B cell (primary cell): ENCODE results near the gene FTMT.

Source experiments
- EZH2 ChIP-seq: IDR thresholded peaks from 2 replicates; pipeline ENCODE4 v1.6.1; 2012; ENCODE audit warnings: borderline replicate concordance, low read depth, mild to moderate bottlenecking, moderate library complexity, low read length; ENCODE audit not compliant: insufficient read depth, poor library complexity, severe bottlenecking
- TF ChIP-seq, protein P1 (sequence below): fragments of 200-600 bp; IDR thresholded peaks from one replicate; pipeline ENCODE4 v1.8.0; 2022; ENCODE audit warnings: antibody characterized with exemption, mild to moderate bottlenecking

DNA sequence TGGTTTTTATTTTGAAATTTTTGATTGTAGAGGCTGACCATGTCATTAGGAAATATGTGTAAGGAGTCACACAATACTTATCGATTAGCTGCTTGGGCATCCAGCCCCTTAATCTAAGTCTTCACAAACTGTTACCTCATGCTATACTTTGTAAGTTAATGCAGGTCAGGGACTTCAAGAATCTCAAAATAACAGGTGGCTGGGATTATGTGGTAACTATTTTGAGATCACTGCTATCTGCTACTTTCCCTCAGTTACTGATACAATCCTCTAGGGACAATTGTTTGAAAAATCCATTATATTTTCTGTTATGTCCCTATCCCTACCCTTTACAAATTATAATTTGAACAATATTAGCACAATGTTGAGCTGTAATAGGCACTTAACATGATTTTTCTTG, 21.7 kb downstream of the FTMT start:
- TF ChIP-seq, protein P1, sequence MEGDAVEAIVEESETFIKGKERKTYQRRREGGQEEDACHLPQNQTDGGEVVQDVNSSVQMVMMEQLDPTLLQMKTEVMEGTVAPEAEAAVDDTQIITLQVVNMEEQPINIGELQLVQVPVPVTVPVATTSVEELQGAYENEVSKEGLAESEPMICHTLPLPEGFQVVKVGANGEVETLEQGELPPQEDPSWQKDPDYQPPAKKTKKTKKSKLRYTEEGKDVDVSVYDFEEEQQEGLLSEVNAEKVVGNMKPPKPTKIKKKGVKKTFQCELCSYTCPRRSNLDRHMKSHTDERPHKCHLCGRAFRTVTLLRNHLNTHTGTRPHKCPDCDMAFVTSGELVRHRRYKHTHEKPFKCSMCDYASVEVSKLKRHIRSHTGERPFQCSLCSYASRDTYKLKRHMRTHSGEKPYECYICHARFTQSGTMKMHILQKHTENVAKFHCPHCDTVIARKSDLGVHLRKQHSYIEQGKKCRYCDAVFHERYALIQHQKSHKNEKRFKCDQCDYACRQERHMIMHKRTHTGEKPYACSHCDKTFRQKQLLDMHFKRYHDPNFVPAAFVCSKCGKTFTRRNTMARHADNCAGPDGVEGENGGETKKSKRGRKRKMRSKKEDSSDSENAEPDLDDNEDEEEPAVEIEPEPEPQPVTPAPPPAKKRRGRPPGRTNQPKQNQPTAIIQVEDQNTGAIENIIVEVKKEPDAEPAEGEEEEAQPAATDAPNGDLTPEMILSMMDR: no peak
- TF ChIP-seq EZH2: no peak
